ENCODE results near the gene GAS7.
"Not testable (repeated sequence)": the region's sequence is repeated elsewhere in the genome, so short reads cannot be mapped to it uniquely, and the experiment has no call there.

GAS7 gene

GRCh38 chr17:10077561-10078299, 120.7 kb downstream of the GAS7 start:
- no peak for DNase-seq

- DNase-seq, result no peak
Observed at GRCh38 chr17:10075919-10076318, 122.5 kb downstream of the GAS7 start.

GRCh38 chr17:10073941-10074340, 124.5 kb downstream of the GAS7 start:
- no peak for DNase-seq

GRCh38 chr17:10072556-10073425, 125.6 kb downstream of the GAS7 start:
- no peak for DNase-seq

- DNase-seq, result no peak
Observed at GRCh38 chr17:10072086-10072485, 126.3 kb downstream of the GAS7 start.

- no peak for DNase-seq
Observed at GRCh38 chr17:10071141-10071540, 127.3 kb downstream of the GAS7 start.

- DNase-seq, result no peak
Observed at GRCh38 chr17:10070690-10071089, 127.7 kb downstream of the GAS7 start.

- no peak for DNase-seq
Observed at GRCh38 chr17:10069301-10069700, 129.1 kb downstream of the GAS7 start.

- DNase-seq, result no peak
Observed at GRCh38 chr17:10067446-10068143, 130.8 kb downstream of the GAS7 start.

GRCh38 chr17:10064536-10064935, 133.9 kb downstream of the GAS7 start:
- no peak for DNase-seq

GRCh38 chr17:10063730-10064241, 134.6 kb downstream of the GAS7 start:
- DNase-seq, result peak in 1 of 56 donors; percentile 29

- no peak for DNase-seq
Observed at GRCh38 chr17:10062691-10063385, 135.6 kb downstream of the GAS7 start.

- no peak for DNase-seq
Observed at GRCh38 chr17:10061111-10061845, 137.1 kb downstream of the GAS7 start.

GRCh38 chr17:10060526-10060925, 137.9 kb downstream of the GAS7 start:
- DNase-seq, result no peak

GRCh38 chr17:10059684-10060211, 138.7 kb downstream of the GAS7 start:
- DNase-seq, result peak in 3 of 56 donors; percentile 21 to 32 (median 24)

- peak in 3 of 56 donors; percentile 19 to 55 (median 31) for DNase-seq
Observed at GRCh38 chr17:10058921-10059683, 139.3 kb downstream of the GAS7 start.

- not testable (repeated sequence) for DNase-seq
Observed at GRCh38 chr17:10057466-10057865, 140.9 kb downstream of the GAS7 start.

GRCh38 chr17:10055262-10055975, 143.0 kb downstream of the GAS7 start:
- DNase-seq, result no peak
